ENCODE measurements around the gene CPD. TPM values are rescaled to one million over a fixed set of nuclear protein-coding genes. Genes with fewer than 3 reads are reported as not detected.
A peak's percentile ranks its signal among the peaks of the same experiment; 100 is the strongest.

CPD gene
- total RNA-seq, 1 experiment from 2014 or later, result 47.9 TPM

- Mint-ChIP-seq H3K27ac (ENCODE audit: low read depth, unreplicated experiment) (no peak overlapping the region), H3K4me3 (ENCODE audit: unreplicated experiment) (no peak overlapping the region), H3K36me3 (ENCODE audit: insufficient read depth, unreplicated experiment) (peaks cover 72% of the 10 kb centered on the region), H3K27me3 (ENCODE audit: insufficient read depth, unreplicated experiment) (no peaks in the 10 kb centered on the region), H3K9me3 (ENCODE audit: unreplicated experiment) (no peaks in the 10 kb centered on the region), H3K4me1 (ENCODE audit: insufficient read depth, unreplicated experiment) (no peaks in the 10 kb centered on the region)
- no peak for DNase-seq (ENCODE audit: unreplicated experiment)
- POLR2A ChIA-PET, result interaction anchor here (0.7 kb wide), 2 partner anchors 10 to 30 kb away, joined by 3 to 4 read pairs; partner anchors contain the start of gene GOSR1
- intact Hi-C loops (cut with micrococcal nuclease), result no loop called here
- TF ChIP-seq CTCF (IDR thresholded peaks at IDR 0.05; ENCODE audit: unreplicated experiment), result no peak
- no TSS peak for BruUV-seq (replicated peaks)
- CTCF ChIA-PET, result interaction anchor here (0.7 to 0.8 kb wide), 2 partner anchors 9 to 13 kb away, joined by 3 read pairs; no protein-coding TSS in a partner anchor
Measured at GRCh38 chr17:30506481-30506880, 127.8 kb downstream of the CPD start.

GRCh38 chr17:30513346-30513745, 134.6 kb downstream of the CPD start:
- CTCF ChIA-PET, result no interaction called here

GRCh38 chr17:30514895-30515596, 136.3 kb downstream of the CPD start:
- Mint-ChIP-seq H3K4me3 (ENCODE audit: unreplicated experiment) (no peak overlapping the region), H3K36me3 (ENCODE audit: insufficient read depth, unreplicated experiment) (peaks cover 65% of the 10 kb centered on the region), H3K9me3 (ENCODE audit: unreplicated experiment) (no peaks in the 10 kb centered on the region), H3K27ac (ENCODE audit: low read depth, unreplicated experiment) (peak overlapping the region; percentile 7), H3K27me3 (ENCODE audit: insufficient read depth, unreplicated experiment) (no peaks in the 10 kb centered on the region), H3K4me1 (ENCODE audit: insufficient read depth, unreplicated experiment) (peaks cover 5% of the 10 kb centered on the region)
- CTCF ChIA-PET, result interaction anchor here (0.8 to 1.0 kb wide), 3 partner anchors 9 to 305 kb away, joined by 3 to 4 read pairs (median 3); no protein-coding TSS in a partner anchor
- no TSS peak for BruUV-seq (replicated peaks)
- POLR2A ChIA-PET, result interaction anchor here (0.7 kb wide), 1 partner anchor 28 kb away, joined by 3 read pairs; no protein-coding TSS in a partner anchor
- no peak for DNase-seq (ENCODE audit: unreplicated experiment)
- intact Hi-C loops (cut with micrococcal nuclease), result no loop called here
- TF ChIP-seq CTCF (IDR thresholded peaks at IDR 0.05; ENCODE audit: unreplicated experiment), result no peak

More at GRCh38 chr17:30513346-30513745, 134.6 kb downstream of the CPD start:
- no TSS peak for BruUV-seq (replicated peaks)
- Mint-ChIP-seq H3K9me3 (ENCODE audit: unreplicated experiment) (no peaks in the 10 kb centered on the region), H3K27me3 (ENCODE audit: insufficient read depth, unreplicated experiment) (no peaks in the 10 kb centered on the region), H3K36me3 (ENCODE audit: insufficient read depth, unreplicated experiment) (peaks cover 60% of the 10 kb centered on the region), H3K4me3 (ENCODE audit: unreplicated experiment) (no peak overlapping the region), H3K4me1 (ENCODE audit: insufficient read depth, unreplicated experiment) (no peaks in the 10 kb centered on the region), H3K27ac (ENCODE audit: low read depth, unreplicated experiment) (no peak overlapping the region)
- no peak for TF ChIP-seq CTCF (IDR thresholded peaks at IDR 0.05; ENCODE audit: unreplicated experiment)
- POLR2A ChIA-PET, result interaction anchor here (1.0 to 1.1 kb wide), 2 partner anchors 18 to 36 kb away, joined by 3 to 4 read pairs; partner anchors contain the start of gene GOSR1
- intact Hi-C loops (cut with micrococcal nuclease), result no loop called here
- no peak for DNase-seq (ENCODE audit: unreplicated experiment)

GRCh38 chr17:30517786-30518185, 139.1 kb downstream of the CPD start:
- POLR2A ChIA-PET, result interaction anchor here (0.6 to 1.4 kb wide), 2 partner anchors 10 to 83 kb away, joined by 3 to 4 read pairs; no protein-coding TSS in a partner anchor
- Mint-ChIP-seq H3K27ac (ENCODE audit: low read depth, unreplicated experiment) (no peak overlapping the region), H3K9me3 (ENCODE audit: unreplicated experiment) (no peaks in the 10 kb centered on the region), H3K4me1 (ENCODE audit: insufficient read depth, unreplicated experiment) (peaks cover 6% of the 10 kb centered on the region), H3K4me3 (ENCODE audit: unreplicated experiment) (no peak overlapping the region), H3K36me3 (ENCODE audit: insufficient read depth, unreplicated experiment) (peaks cover 77% of the 10 kb centered on the region), H3K27me3 (ENCODE audit: insufficient read depth, unreplicated experiment) (no peaks in the 10 kb centered on the region)
- CTCF ChIA-PET, result interaction anchor here (1.9 kb wide), 1 partner anchor 40 kb away, joined by 6 read pairs; the partner anchor contains the start of gene GOSR1
- BruUV-seq (replicated peaks), result no TSS peak
- TF ChIP-seq CTCF (IDR thresholded peaks at IDR 0.05; ENCODE audit: unreplicated experiment), result no peak
- DNase-seq (ENCODE audit: unreplicated experiment), result no peak
- intact Hi-C loops (cut with micrococcal nuclease), result no loop called here
